ENCODE measurements around the gene DNAH11.
"Not testable (repeated sequence)": the region's sequence is repeated elsewhere in the genome, so short reads cannot be mapped to it uniquely, and the experiment has no call there.

The DNAH11 gene

DNA sequence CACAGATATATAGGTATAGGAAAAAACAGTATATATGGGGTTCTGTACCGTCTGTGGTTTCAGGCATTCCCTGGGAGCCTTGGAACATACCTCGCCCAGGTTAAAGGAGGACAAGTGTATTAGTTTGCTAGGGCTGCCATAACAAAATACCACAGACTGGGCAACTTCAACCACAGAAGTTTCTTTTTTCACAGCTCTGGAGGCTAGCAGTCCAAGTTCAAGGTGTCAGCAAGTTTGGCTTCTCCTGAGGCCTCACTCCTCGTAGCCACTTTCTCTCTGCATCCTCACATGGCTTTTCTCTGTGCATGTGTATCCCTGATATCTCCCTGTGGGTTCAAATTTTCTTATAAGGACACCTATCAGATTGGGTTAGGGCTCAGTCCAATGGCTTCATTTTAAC is 189.1 kb downstream of the DNAH11 start:
- Mint-ChIP-seq H3K9me3 (peaks cover 31% of the 10 kb centered on the region), H3K4me3 (no peak overlapping the region), H3K4me1 (ENCODE audit: low read depth) (no peaks in the 10 kb centered on the region), H3K27ac (no peak overlapping the region), H3K36me3 (ENCODE audit: low read depth) (no peaks in the 10 kb centered on the region), H3K27me3 (no peaks in the 10 kb centered on the region)
- intact Hi-C loops (cut with micrococcal nuclease) = no loop called here

DNA sequence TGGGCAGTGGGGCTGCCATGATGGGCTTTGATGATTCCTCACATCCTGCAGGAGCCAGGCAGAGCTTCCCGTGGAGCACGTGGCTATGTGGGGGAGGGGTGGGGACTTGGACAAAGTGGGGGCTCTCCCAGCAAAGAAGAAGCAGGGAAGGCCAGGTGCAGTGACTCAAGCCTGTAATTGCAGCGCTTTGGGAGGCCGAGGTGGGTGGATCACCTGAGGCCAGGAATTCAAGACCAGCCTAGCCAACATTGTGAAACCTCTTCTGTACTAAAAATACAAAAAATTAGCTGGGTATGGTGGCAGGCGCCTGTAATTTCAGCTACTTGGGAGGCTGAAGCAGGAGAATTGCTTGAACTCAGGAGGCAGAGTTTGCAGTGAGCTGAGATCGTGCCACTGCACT is 190.1 kb downstream of the DNAH11 start:
- H3K4me3 Mint-ChIP-seq; H3K4me1 Mint-ChIP-seq (ENCODE audit: low read depth); H3K36me3 Mint-ChIP-seq (ENCODE audit: low read depth); H3K27ac Mint-ChIP-seq; H3K27me3 Mint-ChIP-seq; intact Hi-C loops (cut with micrococcal nuclease): not testable (repeated sequence)
- H3K9me3 Mint-ChIP-seq = peaks cover 22% of the 10 kb centered on the region

DNA sequence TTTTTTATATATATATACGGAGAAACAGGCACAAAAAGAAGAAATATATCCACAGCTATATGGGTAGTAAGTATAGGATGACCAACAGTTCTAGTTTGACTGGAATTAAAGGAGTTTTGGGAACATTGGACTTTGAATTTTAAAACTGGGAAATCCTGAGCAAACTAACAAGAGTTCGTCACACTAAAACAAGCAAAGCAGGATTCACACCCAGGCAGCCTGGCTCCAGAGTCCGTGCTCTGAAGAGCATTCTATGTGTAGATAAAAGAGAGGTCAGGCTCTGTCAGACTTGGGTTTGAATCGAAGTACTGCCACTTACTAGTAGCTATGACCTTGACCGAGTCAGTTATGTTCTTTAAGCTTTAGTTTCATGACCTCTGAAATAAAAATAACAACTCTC is 191.0 kb downstream of the DNAH11 start:
- intact Hi-C loops (cut with micrococcal nuclease) = no loop called here
- Mint-ChIP-seq H3K4me1 (ENCODE audit: low read depth) (no peaks in the 10 kb centered on the region), H3K27me3 (no peaks in the 10 kb centered on the region), H3K27ac (no peak overlapping the region), H3K9me3 (peaks cover 15% of the 10 kb centered on the region), H3K4me3 (no peak overlapping the region), H3K36me3 (ENCODE audit: low read depth) (no peaks in the 10 kb centered on the region)

DNA sequence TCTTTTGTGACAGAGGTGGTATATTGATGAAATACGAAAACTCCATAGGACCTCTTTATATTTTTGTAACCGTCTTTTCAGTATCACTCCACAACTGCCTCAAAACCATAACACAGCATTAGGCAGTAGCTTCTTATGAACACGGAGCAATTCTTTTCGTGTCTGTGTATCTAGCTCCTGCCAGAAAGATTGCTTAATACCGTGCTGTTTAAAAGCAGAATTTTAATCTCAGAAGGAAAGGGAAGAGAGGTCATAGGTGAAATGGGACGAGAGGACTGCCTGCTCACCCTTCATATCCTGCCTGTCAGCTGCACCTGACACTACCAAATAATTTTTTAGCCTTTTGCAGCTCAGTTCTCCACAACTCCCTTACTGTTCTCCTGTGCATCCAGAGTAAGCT is 200.7 kb downstream of the DNAH11 start:
- Mint-ChIP-seq H3K4me3 (no peak overlapping the region), H3K27me3 (no peaks in the 10 kb centered on the region), H3K4me1 (ENCODE audit: low read depth) (no peaks in the 10 kb centered on the region), H3K9me3 (no peaks in the 10 kb centered on the region), H3K27ac (no peak overlapping the region), H3K36me3 (ENCODE audit: low read depth) (no peaks in the 10 kb centered on the region)
- intact Hi-C loops (cut with micrococcal nuclease) = no loop called here

DNA sequence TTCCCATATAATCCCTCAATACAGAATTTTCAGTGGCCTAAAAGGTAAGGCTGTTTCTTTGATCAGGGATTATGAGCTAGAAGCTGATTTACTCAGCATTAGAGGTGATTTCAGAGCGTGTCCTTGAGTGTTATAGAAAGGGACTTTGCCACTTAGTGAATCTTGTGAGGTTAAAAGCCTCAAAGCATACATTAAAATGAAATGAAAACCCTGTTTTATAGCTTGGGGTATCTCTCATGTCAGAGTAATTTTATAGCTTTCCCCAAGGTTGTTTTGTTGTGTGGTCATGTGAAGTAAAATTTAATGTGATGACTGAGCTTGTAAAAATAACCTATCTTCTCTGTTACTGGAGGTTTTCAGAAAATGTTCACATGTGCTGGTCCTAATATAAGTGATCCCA is 204.1 kb downstream of the DNAH11 start:
- no peaks in the 10 kb centered on the region for H3K4me1 Mint-ChIP-seq (ENCODE audit: low read depth)
- H3K27me3 Mint-ChIP-seq = no peaks in the 10 kb centered on the region
- no peak overlapping the region for H3K4me3 Mint-ChIP-seq
- no peak overlapping the region for H3K27ac Mint-ChIP-seq
- no peaks in the 10 kb centered on the region for H3K9me3 Mint-ChIP-seq
- intact Hi-C loops (cut with micrococcal nuclease) = no loop called here
- no peaks in the 10 kb centered on the region for H3K36me3 Mint-ChIP-seq (ENCODE audit: low read depth)

DNA sequence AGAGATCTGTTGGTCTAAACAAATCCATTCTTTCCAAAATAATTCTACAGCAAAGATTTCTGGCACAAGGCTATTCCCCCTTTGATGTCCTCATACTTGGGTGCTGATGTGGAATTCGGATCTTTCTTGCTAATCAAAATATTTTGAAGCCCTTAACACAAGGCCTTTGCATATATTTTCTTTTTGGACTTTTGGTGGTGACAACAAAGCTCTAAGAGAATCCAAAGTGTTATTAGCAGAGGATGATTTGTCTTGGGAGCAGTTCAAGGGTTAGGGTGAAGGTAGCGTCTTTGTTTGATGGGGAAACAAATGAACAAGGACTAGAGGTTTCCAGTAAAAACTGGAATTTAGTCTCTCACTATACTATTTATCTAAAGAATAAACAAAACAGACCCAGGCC is 205.0 kb downstream of the DNAH11 start:
- Mint-ChIP-seq H3K4me1 (ENCODE audit: low read depth) (no peaks in the 10 kb centered on the region), H3K36me3 (ENCODE audit: low read depth) (no peaks in the 10 kb centered on the region), H3K27ac (no peak overlapping the region), H3K9me3 (no peaks in the 10 kb centered on the region), H3K4me3 (no peak overlapping the region), H3K27me3 (no peaks in the 10 kb centered on the region)
- intact Hi-C loops (cut with micrococcal nuclease) = no loop called here

DNA sequence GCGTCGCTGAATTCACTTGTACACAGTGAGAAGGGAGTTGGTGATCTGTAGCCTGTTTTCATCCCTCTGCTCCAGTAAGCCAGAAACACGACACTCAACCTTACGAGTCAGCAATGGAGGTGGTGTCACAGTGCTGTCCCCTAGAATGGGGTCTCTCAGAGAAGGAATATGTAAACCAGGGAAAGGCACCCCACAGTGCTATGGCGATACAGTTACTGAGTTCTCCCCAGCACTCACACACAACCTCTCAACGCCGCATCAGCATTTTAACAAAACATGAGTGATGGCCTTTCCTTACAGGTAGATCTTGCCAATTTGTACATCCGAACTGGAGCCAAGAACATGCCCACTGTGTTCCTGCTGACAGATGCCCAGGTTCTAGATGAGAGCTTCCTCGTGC is 206.5 kb downstream of the DNAH11 start:
- no peak overlapping the region for H3K27ac Mint-ChIP-seq
- intact Hi-C loops (cut with micrococcal nuclease) = no loop called here
- H3K36me3 Mint-ChIP-seq (ENCODE audit: low read depth) = no peaks in the 10 kb centered on the region
- H3K9me3 Mint-ChIP-seq = no peaks in the 10 kb centered on the region
- H3K4me1 Mint-ChIP-seq (ENCODE audit: low read depth) = no peaks in the 10 kb centered on the region
- H3K27me3 Mint-ChIP-seq = no peaks in the 10 kb centered on the region
- no peak overlapping the region for H3K4me3 Mint-ChIP-seq

DNA sequence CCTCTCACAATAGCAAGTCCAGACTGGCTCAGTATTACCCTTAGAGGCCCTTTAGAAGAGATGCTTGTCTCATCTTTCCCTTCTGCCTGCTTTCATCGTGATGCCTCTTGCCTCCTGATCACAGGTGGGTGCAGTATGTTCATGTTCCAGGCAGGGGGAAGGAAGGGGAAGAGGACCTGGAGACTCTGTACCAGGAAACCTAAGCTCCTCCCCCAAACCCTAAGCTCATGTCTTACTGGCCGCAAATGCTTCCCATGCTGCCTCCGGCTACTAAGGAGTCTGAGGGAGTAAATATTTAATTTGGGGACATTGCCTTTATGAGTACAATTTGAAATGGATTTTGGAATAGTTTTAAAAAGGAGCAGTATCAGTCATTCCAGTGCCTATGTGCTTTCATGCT is 210.2 kb downstream of the DNAH11 start:
- Mint-ChIP-seq H3K9me3 (no peaks in the 10 kb centered on the region), H3K4me1 (ENCODE audit: low read depth) (no peaks in the 10 kb centered on the region), H3K36me3 (ENCODE audit: low read depth) (no peaks in the 10 kb centered on the region), H3K4me3 (no peak overlapping the region), H3K27me3 (peaks cover 2% of the 10 kb centered on the region), H3K27ac (no peak overlapping the region)
- intact Hi-C loops (cut with micrococcal nuclease) = no loop called here

DNA sequence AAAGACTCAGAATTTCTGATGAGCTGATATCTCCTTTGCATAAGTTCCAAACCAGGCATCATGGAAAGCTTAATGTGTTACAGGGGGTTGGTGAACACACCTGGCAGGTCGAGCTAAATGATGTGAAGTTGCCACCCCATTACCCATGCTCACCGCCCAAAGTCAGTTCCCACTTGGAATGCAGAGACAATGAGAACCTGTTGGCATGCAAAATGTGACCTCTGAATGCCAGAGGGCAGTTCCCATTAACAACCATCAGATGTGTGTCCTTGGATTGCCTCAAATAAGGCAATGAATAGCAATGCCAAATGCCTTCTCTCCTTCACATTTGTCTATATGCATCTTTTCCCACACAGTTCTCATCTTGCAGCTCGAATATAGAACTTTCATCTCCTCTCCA is 212.1 kb downstream of the DNAH11 start:
- peaks cover 2% of the 10 kb centered on the region for H3K27me3 Mint-ChIP-seq
- H3K9me3 Mint-ChIP-seq = no peaks in the 10 kb centered on the region
- H3K4me1 Mint-ChIP-seq (ENCODE audit: low read depth) = no peaks in the 10 kb centered on the region
- H3K4me3 Mint-ChIP-seq = no peak overlapping the region
- H3K27ac Mint-ChIP-seq = no peak overlapping the region
- no peaks in the 10 kb centered on the region for H3K36me3 Mint-ChIP-seq (ENCODE audit: low read depth)
- intact Hi-C loops (cut with micrococcal nuclease) = no loop called here

DNA sequence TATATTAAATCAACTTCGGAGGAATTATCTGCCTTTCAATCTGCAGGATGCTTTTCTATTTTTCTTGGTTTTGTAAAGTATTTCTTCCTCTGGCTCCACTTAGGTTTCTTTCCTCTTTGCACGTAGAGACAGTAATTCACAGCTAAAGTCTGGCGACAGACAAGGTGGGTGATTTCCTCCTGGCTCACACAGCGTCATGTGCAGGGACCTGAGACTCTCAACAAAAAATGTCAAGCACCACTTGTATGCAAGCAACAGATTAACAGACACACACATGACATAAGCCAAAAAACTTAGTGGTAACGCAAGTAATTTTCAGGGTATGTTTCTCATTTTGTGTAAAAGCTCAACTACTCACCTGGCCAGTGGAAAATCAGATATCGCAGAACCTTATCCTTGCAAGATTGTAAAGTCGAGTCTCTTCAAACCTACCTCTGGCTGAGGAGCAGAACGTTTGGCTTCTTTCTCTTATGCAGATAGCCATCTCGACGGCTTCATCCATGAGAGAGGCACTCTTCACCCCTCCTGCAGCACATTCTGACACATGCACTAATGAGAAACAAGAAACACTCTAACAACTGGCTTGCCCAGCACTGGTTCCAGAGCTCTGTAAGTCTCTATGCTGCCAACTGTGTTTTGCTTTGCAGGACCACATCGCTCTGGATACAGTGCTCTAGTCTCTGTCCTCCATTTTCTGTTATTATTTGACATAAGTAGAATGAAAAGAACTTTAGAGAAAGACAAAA is 214.9 kb downstream of the DNAH11 start:
- Mint-ChIP-seq H3K9me3 (no peaks in the 10 kb centered on the region), H3K27me3 (peaks cover 2% of the 10 kb centered on the region), H3K36me3 (ENCODE audit: low read depth) (no peaks in the 10 kb centered on the region), H3K4me3 (no peak overlapping the region), H3K27ac (no peak overlapping the region), H3K4me1 (ENCODE audit: low read depth) (no peaks in the 10 kb centered on the region)
- intact Hi-C loops (cut with micrococcal nuclease) = no loop called here

DNA sequence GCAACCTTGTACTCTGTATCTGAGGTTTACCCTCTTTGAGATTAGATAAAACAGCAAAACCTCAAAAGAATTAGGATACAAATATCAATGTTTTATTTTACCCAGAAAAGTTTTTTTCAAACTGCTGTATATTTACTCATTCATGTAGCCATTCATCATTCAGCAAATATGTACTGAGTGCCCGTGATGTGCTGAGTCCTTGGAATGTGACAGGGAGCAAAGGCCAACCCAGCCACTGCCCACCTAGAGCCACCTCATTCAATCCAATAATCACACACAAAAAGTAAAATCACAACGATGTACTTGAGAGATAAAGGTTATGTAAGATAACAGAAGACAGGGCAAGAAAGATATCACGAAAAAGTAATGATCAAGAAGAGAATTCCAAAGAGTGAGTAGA is 215.4 kb downstream of the DNAH11 start:
- Mint-ChIP-seq H3K9me3 (no peaks in the 10 kb centered on the region), H3K36me3 (ENCODE audit: low read depth) (no peaks in the 10 kb centered on the region), H3K4me3 (no peak overlapping the region), H3K4me1 (ENCODE audit: low read depth) (no peaks in the 10 kb centered on the region), H3K27ac (no peak overlapping the region), H3K27me3 (peaks cover 2% of the 10 kb centered on the region)
- intact Hi-C loops (cut with micrococcal nuclease) = no loop called here

DNA sequence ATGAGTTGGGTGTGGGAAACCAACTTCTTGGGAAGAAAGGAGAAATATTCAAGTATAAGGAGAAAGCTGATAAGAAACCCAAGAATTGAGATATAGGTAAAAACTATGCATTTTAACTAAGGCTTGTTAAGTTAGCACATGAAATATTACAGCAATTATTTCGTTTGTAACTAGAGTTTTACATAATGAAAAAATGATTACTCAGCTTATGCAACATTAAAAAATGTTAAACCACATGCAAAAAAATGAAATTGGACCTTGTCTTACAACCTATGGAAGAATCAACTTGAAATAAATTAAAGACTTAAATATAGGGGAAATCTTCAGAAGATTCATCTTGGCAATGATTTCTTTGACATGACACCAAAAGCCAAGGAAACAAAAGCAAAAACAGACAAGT is 219.6 kb downstream of the DNAH11 start:
- H3K4me1 Mint-ChIP-seq (ENCODE audit: low read depth) = no peaks in the 10 kb centered on the region
- intact Hi-C loops (cut with micrococcal nuclease) = no loop called here
- H3K27ac Mint-ChIP-seq = no peak overlapping the region
- H3K36me3 Mint-ChIP-seq (ENCODE audit: low read depth) = no peaks in the 10 kb centered on the region
- H3K4me3 Mint-ChIP-seq = no peak overlapping the region
- H3K9me3 Mint-ChIP-seq = no peaks in the 10 kb centered on the region
- no peaks in the 10 kb centered on the region for H3K27me3 Mint-ChIP-seq

DNA sequence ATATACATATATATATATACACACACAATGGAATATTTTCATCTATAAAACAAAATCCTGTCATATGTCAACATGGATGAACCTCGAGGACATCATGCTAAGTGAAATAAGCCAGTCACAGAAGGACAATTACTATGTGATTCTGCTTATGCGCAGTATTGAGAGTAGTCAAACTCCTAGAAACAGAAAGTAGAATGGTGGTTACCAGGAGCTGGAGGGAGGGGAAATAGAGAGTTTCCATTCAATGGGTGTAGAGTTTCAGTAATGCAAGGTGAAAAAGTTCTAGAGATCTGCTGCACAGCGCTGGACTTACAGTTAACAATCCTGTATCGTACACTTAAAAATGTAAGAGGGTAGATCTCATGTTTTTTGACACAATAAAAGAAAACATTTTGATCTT is 221.0 kb downstream of the DNAH11 start:
- Mint-ChIP-seq H3K4me1 (ENCODE audit: low read depth) (no peaks in the 10 kb centered on the region), H3K27ac (no peak overlapping the region), H3K36me3 (ENCODE audit: low read depth) (no peaks in the 10 kb centered on the region), H3K4me3 (no peak overlapping the region), H3K9me3 (no peaks in the 10 kb centered on the region), H3K27me3 (no peaks in the 10 kb centered on the region)
- intact Hi-C loops (cut with micrococcal nuclease) = no loop called here

DNA sequence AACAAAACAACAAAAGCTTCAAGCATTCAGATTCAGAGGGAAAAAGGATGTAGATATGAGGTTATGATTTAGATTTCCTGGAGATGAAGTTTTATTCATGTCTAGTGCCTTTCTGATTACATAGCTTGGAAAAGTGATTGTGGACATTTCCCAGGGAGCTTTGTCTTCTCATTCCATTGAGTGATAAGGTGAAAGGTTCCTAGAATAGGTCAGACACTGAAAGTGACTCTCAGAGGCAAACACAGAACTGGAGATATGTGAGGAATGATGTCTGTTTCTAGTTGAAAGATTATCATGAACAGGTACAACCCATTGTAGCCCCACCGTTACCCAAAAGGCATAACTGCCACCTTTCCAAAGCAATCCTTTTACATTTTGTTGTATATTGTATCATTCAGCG is 223.4 kb downstream of the DNAH11 start:
- Mint-ChIP-seq H3K27ac (no peak overlapping the region), H3K4me3 (no peak overlapping the region), H3K9me3 (no peaks in the 10 kb centered on the region), H3K27me3 (no peaks in the 10 kb centered on the region), H3K36me3 (ENCODE audit: low read depth) (no peaks in the 10 kb centered on the region), H3K4me1 (ENCODE audit: low read depth) (no peaks in the 10 kb centered on the region)
- intact Hi-C loops (cut with micrococcal nuclease) = no loop called here

DNA sequence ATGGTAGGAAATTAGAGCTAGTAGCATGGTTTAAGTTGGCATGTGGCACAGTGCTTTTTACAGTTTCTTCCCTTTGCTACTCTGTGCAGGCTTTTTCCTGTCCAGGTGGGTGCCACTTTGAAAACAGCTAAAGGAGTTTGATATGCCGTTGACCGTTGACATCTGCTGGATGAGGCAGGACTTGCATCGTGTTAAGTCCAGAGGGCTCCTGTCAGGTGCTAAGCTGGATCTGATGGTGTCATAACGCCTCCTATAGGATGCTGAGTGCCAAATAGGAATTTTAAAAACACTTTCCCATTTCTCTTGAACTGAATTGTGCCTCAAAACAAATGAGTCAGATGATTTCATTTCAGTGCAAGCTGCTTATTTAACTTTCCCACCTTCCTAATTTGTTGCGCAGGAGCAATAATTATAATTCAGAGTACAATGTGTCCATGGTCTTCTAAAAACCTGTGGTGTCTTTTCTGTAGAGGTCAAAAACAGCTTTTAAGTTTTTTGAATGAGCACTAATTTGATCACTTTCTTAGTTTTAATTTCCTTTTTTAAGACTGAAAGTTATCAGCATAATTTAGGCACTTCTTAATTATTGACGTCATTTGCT is 224.6 kb downstream of the DNAH11 start:
- no peaks in the 10 kb centered on the region for H3K36me3 Mint-ChIP-seq (ENCODE audit: low read depth)
- no peaks in the 10 kb centered on the region for H3K4me1 Mint-ChIP-seq (ENCODE audit: low read depth)
- no peak overlapping the region for H3K4me3 Mint-ChIP-seq
- no peak overlapping the region for H3K27ac Mint-ChIP-seq
- intact Hi-C loops (cut with micrococcal nuclease) = no loop called here
- H3K27me3 Mint-ChIP-seq = no peaks in the 10 kb centered on the region
- H3K9me3 Mint-ChIP-seq = no peaks in the 10 kb centered on the region
